H1 (cell line): ENCODE results near the gene TEN1. TPM values are rescaled to one million over a fixed set of nuclear protein-coding genes. Genes with fewer than 3 reads are reported as not detected.

ENCODE experiments used
- CTCF ChIA-PET: fragments of 300-600 bp; sonication (Branson Sonifier 250); formaldehyde crosslinking; loops from one replicate; lab custom pipeline; 2021; ENCODE audit not compliant: partially characterized antibody; lab: Charles Lee
- POLR2A ChIA-PET: fragments of 300-600 bp; sonication (Branson Sonifier 250); formaldehyde crosslinking; loops from one replicate; lab custom pipeline; 2021; ENCODE audit warnings: inconsistent platforms; ENCODE audit not compliant: partially characterized antibody; lab: Charles Lee
- DNase-seq, 2 experiments: peaks; one replicate each; pipeline versions ENCODE4 v3.0.0 to v3.0.0-alpha.2; 2010 to 2022; ENCODE audit warnings: low spot score in 2 of 2, low read depth in 1 of 2, mixed read lengths in 1 of 2
- FAIRE-seq: peaks from 2 replicates; lab custom pipeline; 2011; peaks lifted over from hg19 to GRCh38; lab: Jason Lieb, UNC
- H2AFZ ChIP-seq: 2 replicates; pipeline ENCODE4 v1.8.1; 2012; ENCODE audit warnings: low read length, inconsistent platforms
- H2AK5ac ChIP-seq: 2 replicates; pipeline ENCODE4 v1.6.1; 2013; ENCODE audit warnings: low read depth, low read length
- H2BK120ac ChIP-seq: replicated peaks from 2 replicates; pipeline ENCODE3; 2013; ENCODE audit warnings: low read depth, low read length, inconsistent platforms
- H2BK12ac ChIP-seq: 2 replicates; pipeline ENCODE4 v1.6.1; 2013; ENCODE audit warnings: low read depth, low read length
- H2BK15ac ChIP-seq: 2 replicates; pipeline ENCODE4 v1.6.1; 2013; ENCODE audit warnings: low read length
- H2BK20ac ChIP-seq: 2 replicates; pipeline ENCODE4 v1.6.1; 2013; ENCODE audit warnings: low read length
- H2BK5ac ChIP-seq: 2 replicates; pipeline ENCODE4 v1.6.1; 2013; ENCODE audit warnings: low read depth, low read length
- H3K14ac ChIP-seq: 2 replicates; pipeline ENCODE4 v1.6.1; 2013; ENCODE audit warnings: inconsistent platforms; ENCODE audit not compliant: insufficient read length
- H3K18ac ChIP-seq: 2 replicates; pipeline ENCODE4 v1.6.1; 2013; ENCODE audit warnings: low read length; ENCODE audit errors: extremely low read depth
- H3K23ac ChIP-seq: 2 replicates; pipeline ENCODE4 v1.6.1; 2013; ENCODE audit warnings: inconsistent platforms; ENCODE audit not compliant: insufficient read length
- H3K23me2 ChIP-seq: 2 replicates; pipeline ENCODE4 v1.6.1; 2013; ENCODE audit warnings: low read depth, low read length
- H3K27ac ChIP-seq: 2 replicates; pipeline ENCODE4 v1.6.1; 2011; ENCODE audit warnings: low read depth, low read length, inconsistent platforms
- H3K27me3 ChIP-seq, 4 experiments: replicated peaks in 1 of 4; 1 replicate in 1 of 4; 2 replicates in 3 of 4; pipeline versions ENCODE4 v1.6.1 to v1.8.1; 2011 to 2013; ENCODE audit warnings: low read length in 3 of 4, mild to moderate bottlenecking in 3 of 4, inconsistent platforms in 2 of 4, mixed read lengths in 2 of 4, moderate library complexity in 1 of 4; ENCODE audit not compliant: control insufficient read depth in 3 of 4, insufficient read depth in 3 of 4; ENCODE audit errors: extremely low read depth in 1 of 4
- H3K36me3 ChIP-seq, 4 experiments: 2 replicates each; pipeline versions ENCODE4 v1.6.1 to v1.8.1; 2011 to 2013; ENCODE audit warnings: mild to moderate bottlenecking in 4 of 4, low read length in 3 of 4, moderate library complexity in 2 of 4, control low read depth in 1 of 4, inconsistent platforms in 1 of 4; ENCODE audit not compliant: insufficient read depth in 4 of 4, control insufficient read depth in 2 of 4
- H3K4ac ChIP-seq: replicated peaks from 2 replicates; pipeline ENCODE3; 2013; ENCODE audit warnings: low read length, low read depth, mixed read lengths, inconsistent platforms; ENCODE audit not compliant: insufficient read length
- H3K4me1 ChIP-seq, 4 experiments: replicated peaks in 1 of 4; 1 replicate in 1 of 4; 2 replicates in 3 of 4; pipeline versions ENCODE4 v1.6.1 to v1.8.1; 2011 to 2013; ENCODE audit warnings: low read length in 3 of 4, inconsistent platforms in 2 of 4, mixed read lengths in 1 of 4; ENCODE audit not compliant: insufficient read depth in 4 of 4, control insufficient read depth in 3 of 4
- H3K4me2 ChIP-seq, 2 experiments: 2 replicates each; pipeline versions ENCODE4 v1.6.1 to v1.8.1; 2011 to 2013; ENCODE audit warnings: low read depth in 2 of 2, low read length in 2 of 2, control low read depth in 1 of 2, inconsistent platforms in 1 of 2, mild to moderate bottlenecking in 1 of 2; ENCODE audit not compliant: insufficient read depth in 1 of 2
- H3K4me3 ChIP-seq, 4 experiments: fragments of 200-600, 300-600 bp in 1 of 4; sonication (generic), shearing (Covaris generic), sonication (Bioruptor Twin) in 1 of 4; 2 replicates each; pipeline versions ENCODE4 v1.5.1 to v1.8.1; 2011 to 2016; ENCODE audit warnings: low read length in 4 of 4, low read depth in 3 of 4, control low read depth in 2 of 4, inconsistent platforms in 2 of 4, mild to moderate bottlenecking in 2 of 4, mixed read lengths in 1 of 4, moderate library complexity in 1 of 4; ENCODE audit not compliant: insufficient read depth in 2 of 4; ENCODE audit errors: extremely low read depth in 1 of 4
- H3K56ac ChIP-seq: replicated peaks from 2 replicates; pipeline ENCODE3; 2013; ENCODE audit warnings: low read depth, mild to moderate bottlenecking, mixed read lengths, low read length, inconsistent platforms; ENCODE audit not compliant: insufficient read length
- H3K79me1 ChIP-seq: 2 replicates; pipeline ENCODE4 v1.6.1; 2013; ENCODE audit warnings: low read depth, low read length, control low read depth
- H3K79me2 ChIP-seq, 2 experiments: 2 replicates each; pipeline versions ENCODE4 v1.6.1 to v1.8.1; 2012 to 2013; ENCODE audit warnings: low read length in 2 of 2, mild to moderate bottlenecking in 2 of 2, inconsistent platforms in 1 of 2; ENCODE audit not compliant: insufficient read depth in 2 of 2, control insufficient read depth in 1 of 2
- H3K9ac ChIP-seq, 4 experiments: replicated peaks in 1 of 4; 1 replicate in 1 of 4; 2 replicates in 3 of 4; pipeline versions ENCODE4 v1.6.1 to v1.8.1; 2011 to 2013; ENCODE audit warnings: low read depth in 3 of 4, low read length in 3 of 4, control low read depth in 2 of 4, mild to moderate bottlenecking in 2 of 4, moderate library complexity in 2 of 4, inconsistent platforms in 1 of 4; ENCODE audit errors: extremely low read depth in 1 of 4
- H3K9me3 ChIP-seq, 2 experiments: 2 replicates each; pipeline versions ENCODE4 v1.6.1 to v1.8.1; 2012 to 2013; ENCODE audit warnings: mild to moderate bottlenecking in 2 of 2, moderate library complexity in 2 of 2, control low read depth in 1 of 2, inconsistent platforms in 1 of 2, low read depth in 1 of 2, low read length in 1 of 2, mixed read lengths in 1 of 2; ENCODE audit not compliant: insufficient read depth in 2 of 2
- H4K20me1 ChIP-seq, 2 experiments: replicated peaks in 1 of 2; 2 replicates each; pipeline versions ENCODE3 to v1.8.1; 2011 to 2013; ENCODE audit warnings: inconsistent platforms in 2 of 2, low read length in 2 of 2, mild to moderate bottlenecking in 1 of 2; ENCODE audit not compliant: insufficient read depth in 2 of 2, control insufficient read depth in 1 of 2
- H4K5ac ChIP-seq: 2 replicates; pipeline ENCODE4 v1.6.1; 2013; ENCODE audit warnings: low read length, low read depth, mixed read lengths, inconsistent platforms; ENCODE audit not compliant: insufficient read length
- H4K8ac ChIP-seq: 2 replicates; pipeline ENCODE4 v1.8.0; 2013; ENCODE audit warnings: mild to moderate bottlenecking, moderate library complexity, low read length, inconsistent platforms; ENCODE audit not compliant: insufficient read depth; ENCODE audit errors: extremely low read depth
- H4K91ac ChIP-seq: replicated peaks from 2 replicates; pipeline ENCODE3; 2013; ENCODE audit warnings: low read length, mixed read lengths, inconsistent platforms; ENCODE audit not compliant: insufficient read length
- BCL11A ChIP-seq, 2 experiments: IDR thresholded peaks; one replicate each; pipeline ENCODE4 v1.6.1; 2011; ENCODE audit warnings: low read depth in 2 of 2, low read length in 2 of 2, mild to moderate bottlenecking in 2 of 2
- BRCA1 ChIP-seq: IDR thresholded peaks from 2 replicates; pipeline ENCODE4 v1.6.1; 2012; ENCODE audit warnings: low read depth, low read length, improper control_type of control experiment
- CHD2 ChIP-seq: IDR thresholded peaks from 2 replicates; pipeline ENCODE4 v1.6.1; 2012; ENCODE audit warnings: low read length, improper control_type of control experiment
- CTBP2 ChIP-seq: IDR thresholded peaks from 2 replicates; pipeline ENCODE4 v1.7.0; 2011; ENCODE audit warnings: borderline replicate concordance, mild to moderate bottlenecking, moderate library complexity, mixed read lengths, low read length; ENCODE audit not compliant: insufficient read depth, insufficient read length
- POLR2A ChIP-seq, 2 experiments: IDR thresholded peaks; 1 replicate in 1 of 2; 2 replicates in 1 of 2; pipeline ENCODE4 v1.6.1; 2011; ENCODE audit warnings: low read depth in 2 of 2, low read length in 2 of 2, mild to moderate bottlenecking in 2 of 2; ENCODE audit errors: control extremely low read depth in 1 of 2
- RNF2 ChIP-seq: fragments of 200-900, 300-1000 bp; sonication (generic); IDR thresholded peaks from 2 replicates; pipeline ENCODE4 v1.7.1; 2016; ENCODE audit warnings: borderline replicate concordance, low read depth, mild to moderate bottlenecking, antibody characterized with exemption, low read length; ENCODE audit not compliant: poor library complexity, severe bottlenecking; ENCODE audit errors: missing control alignments
- SAP30 ChIP-seq: fragments of 300-600 bp; sonication (generic); IDR thresholded peaks from 2 replicates; pipeline ENCODE4 v1.7.1; 2012; ENCODE audit warnings: low read length, moderate library complexity, mild to moderate bottlenecking, inconsistent platforms; ENCODE audit not compliant: insufficient read depth, insufficient replicate concordance
- SP1 ChIP-seq: IDR thresholded peaks from 2 replicates; pipeline ENCODE4 v1.6.1; 2011; ENCODE audit warnings: low read depth, low read length
- SUZ12 ChIP-seq: fragments of 200-600 bp; sonication (generic); IDR thresholded peaks from 2 replicates; pipeline ENCODE4 v1.6.1; 2012; ENCODE audit warnings: mild to moderate bottlenecking, inconsistent platforms, low read length, moderate library complexity, mixed read lengths
- TAF1 ChIP-seq: IDR thresholded peaks from 2 replicates; pipeline ENCODE4 v1.6.1; 2011; ENCODE audit warnings: mild to moderate bottlenecking, low read depth, low read length
- TAF7 ChIP-seq: optimal IDR thresholded peaks from 2 replicates; pipeline ENCODE3; 2011; ENCODE audit warnings: low read depth, mild to moderate bottlenecking, inconsistent platforms, low read length, moderate library complexity, borderline replicate concordance
- TBP ChIP-seq: IDR thresholded peaks from 2 replicates; pipeline ENCODE4 v1.6.1; 2011; ENCODE audit warnings: low read depth, low read length, improper control_type of control experiment
- USF2 ChIP-seq: IDR thresholded peaks from 2 replicates; pipeline ENCODE4 v1.6.1; 2011; ENCODE audit warnings: low read length, improper control_type of control experiment
- WGBS, 2 experiments: shearing (Covaris generic) in 1 of 2; methylation state at CpG; one replicate each; pipeline versions ENCODE4 v1.1.6 to v1.1.7; 2013 to 2015; ENCODE audit warnings: low lambda C conversion rate in 2 of 2, mixed read lengths in 2 of 2, inconsistent platforms in 1 of 2, low coverage in 1 of 2, missing lambda C conversion rate in 1 of 2; ENCODE audit not compliant: insufficient replicate concordance in 2 of 2, insufficient coverage in 1 of 2, insufficient read length in 1 of 2; ENCODE audit errors: extremely low coverage in 1 of 2, missing lambda C conversion rate in 1 of 2; 5-methylcytosine and 5-hydroxymethylcytosine counted together
- polyA plus RNA-seq, 7 experiments: library from polyadenylated mRNA; depleted of rRNA in 3 of 7; stranded (reverse) in 5 of 7; unstranded in 2 of 7; fragments of >200 nt in 5 of 7; fragments of 200-250 nt in 2 of 7; gene quantifications; 1 replicate in 5 of 7; 2 replicates in 1 of 7; 4 replicates in 1 of 7; pipeline versions ENCODE4 v1.2.1 to v1.2.3, GENCODE V29; 2011 to 2013; ENCODE audit warnings: missing spikeins in 2 of 7, mixed read lengths in 2 of 7
- total RNA-seq: library from RNA; stranded (reverse); fragmentation: NEBNext Ultra II Directional; extraction: Animal tissue kit (Norgen Biotek cat#: 25700); gene quantifications from 2 replicates; pipeline ENCODE4 v1.2.1, GENCODE V29; 2021

Gene TEN1
- total and polyA plus RNA-seq, 2 of the 8 experiments (the other 6 are each of a cell fraction or from before 2014, with no cell fraction given) = 15.9 to 18.7 TPM

- Histone ChIP-seq H3K9ac (no peak overlapping the region), H3K4me1 (no peaks in the 10 kb centered on the region), H2AK5ac (no peak overlapping the region), H3K79me1 (no peaks in the 10 kb centered on the region), H4K20me1 (no peaks in the 10 kb centered on the region), H2BK120ac (no peak overlapping the region), H3K14ac (no peak overlapping the region), H3K4me2 (no peak overlapping the region), H2BK20ac (no peak overlapping the region), H2AFZ (no peak overlapping the region), H3K9me3 (no peaks in the 10 kb centered on the region), H3K27me3 (no peaks in the 10 kb centered on the region), H4K5ac (no peak overlapping the region), H3K79me2 (peaks cover 0 to 28% of the 10 kb centered on the region in 2 experiments; a peak in 1 of 4 replicates), H2BK5ac (no peak overlapping the region), H3K36me3 (peaks cover 0 to 15% (median 0%) of the 10 kb centered on the region in 4 experiments; a peak in 3 of 8 replicates), H3K23me2 (no peaks in the 10 kb centered on the region), H3K23ac (no peak overlapping the region), H2BK15ac (no peak overlapping the region), H4K91ac (no peak overlapping the region), H3K4me3 (no peak overlapping the region), H4K8ac (no peak overlapping the region), H3K27ac (no peak overlapping the region), H3K4ac (no peak overlapping the region), H2BK12ac (no peak overlapping the region), H3K56ac (no peak overlapping the region), H3K18ac (no peak overlapping the region)
- FAIRE-seq (no peak), DNase-seq (no peak)
- ChIA-PET CTCF (interaction anchor here (1.3 to 2.5 kb wide), 2 partner anchors 31 to 66 kb away, joined by 3 to 11 read pairs; partner anchors contain the start of genes CDK3 and MRPL38), POLR2A (interaction anchor here (1.0 to 2.8 kb wide), 3 partner anchors 8 to 13 kb away, joined by 3 to 7 read pairs (median 3); partner anchors contain the start of genes ACOX1 and TEN1)
- WGBS, 2 experiments = 88% methylated on average over 7 of the region's 7 CpGs; no CpG with 5 or more reads in 1 of the 2 experiments
- TF ChIP-seq CHD2 (no peak), POLR2A (IDR thresholded peaks at IDR 0.05; ENCODE audit: control extremely low read depth in 1 of 2, low read depth in 2 of 2, low read length in 2 of 2) (no peak), TAF1 (no peak), TAF7 (no peak), CTBP2 (no peak), BCL11A (IDR thresholded peaks at IDR 0.05; ENCODE audit: low read depth in 2 of 2, low read length in 2 of 2) (no peak), TBP (no peak), SAP30 (no peak), BRCA1 (no peak), USF2 (no peak), SP1 (no peak), SUZ12 (no peak), RNF2 (no peak)
These were observed 8.4 kb upstream of the TEN1 start for GRCh38 chr17:75970626-75971025.
